Colonic mucosa (tissue), 4 donors: ENCODE measurements around the gene TSNAX. TPM values are rescaled to one million over a fixed set of nuclear protein-coding genes. Genes with fewer than 3 reads are reported as not detected.

Experiments
- DNase-seq: peaks from one replicate; pipeline ENCODE4 v3.0.0-alpha.2; 2020
- H3K27ac ChIP-seq: fragments of 200-600 bp; one replicate; pipeline ENCODE4 v1.8.0; 2021
- H3K27me3 ChIP-seq: fragments of 200-600 bp; one replicate; pipeline ENCODE4 v1.8.0; 2021
- H3K36me3 ChIP-seq: fragments of 200-600 bp; one replicate; pipeline ENCODE4 v1.8.0; 2021
- H3K4me1 ChIP-seq: fragments of 200-600 bp; one replicate; pipeline ENCODE4 v1.8.0; 2021; ENCODE audit warnings: mild to moderate bottlenecking
- H3K4me3 ChIP-seq: fragments of 200-600 bp; one replicate; pipeline ENCODE4 v1.8.0; 2021
- H3K9ac ChIP-seq, 2 donors: one replicate each; pipeline ENCODE4 v1.7.0; 2013; ENCODE audit warnings: control low read depth in 2 of 2, low read depth in 2 of 2, low read length in 2 of 2
- H3K9me3 ChIP-seq: fragments of 200-600 bp; one replicate; pipeline ENCODE4 v1.8.0; 2021
- intact Hi-C: fragments of 100-400 bp; cut with DNase I; formaldehyde crosslinking; loops from one replicate; pipeline ENCODE4 v1.14.1; 2022
- total RNA-seq, 2 donors: library from RNA; stranded (reverse); fragmentation: NEBNext Ultra II Directional in 1 of 2; extraction: Animal tissue kit (Norgen Biotek cat#: 25700) in 1 of 2; gene quantifications; one replicate each; pipeline ENCODE4 v1.2.1, GENCODE V29; 2021
- TF ChIP-seq, protein P1 (sequence below): fragments of 200-600 bp; IDR thresholded peaks from one replicate; pipeline ENCODE4 v1.8.0; 2022; ENCODE audit warnings: antibody characterized with exemption, mild to moderate bottlenecking
- donor health status: healthy.
- donor health status: DM: no; HTN: no; CAD: no.
- donor health status: DM: no; HTN: no; CAD: no.

Gene TSNAX
- total RNA-seq, 2 donors from 2014 or later, result 22.6 to 37.3 TPM

DNA sequence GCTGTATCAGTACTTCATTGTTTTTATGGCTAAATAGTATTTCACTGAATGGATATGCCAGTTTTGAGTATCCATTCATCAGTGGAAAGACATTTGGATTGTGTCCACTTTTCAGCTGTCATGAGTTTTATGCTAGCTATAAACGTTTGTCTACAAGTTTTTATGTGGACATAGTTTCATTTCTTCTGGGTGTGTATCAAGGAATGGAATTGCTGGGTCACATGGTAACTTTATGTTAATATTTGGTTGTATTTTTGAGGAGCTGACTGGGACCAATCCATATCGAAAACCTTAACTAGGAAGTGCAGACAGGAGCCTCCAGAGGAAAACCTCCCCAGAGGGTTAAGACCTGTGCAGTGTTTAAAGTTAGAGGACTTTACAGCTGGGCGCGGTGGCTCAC lies 66.3 kb downstream of the TSNAX start:
- no peaks in the 10 kb centered on the region for H3K36me3 ChIP-seq
- no peaks in the 10 kb centered on the region for H3K4me1 ChIP-seq
- H3K4me3 ChIP-seq, result no peak overlapping the region
- no peaks in the 10 kb centered on the region for H3K9me3 ChIP-seq
- TF ChIP-seq, protein P1, sequence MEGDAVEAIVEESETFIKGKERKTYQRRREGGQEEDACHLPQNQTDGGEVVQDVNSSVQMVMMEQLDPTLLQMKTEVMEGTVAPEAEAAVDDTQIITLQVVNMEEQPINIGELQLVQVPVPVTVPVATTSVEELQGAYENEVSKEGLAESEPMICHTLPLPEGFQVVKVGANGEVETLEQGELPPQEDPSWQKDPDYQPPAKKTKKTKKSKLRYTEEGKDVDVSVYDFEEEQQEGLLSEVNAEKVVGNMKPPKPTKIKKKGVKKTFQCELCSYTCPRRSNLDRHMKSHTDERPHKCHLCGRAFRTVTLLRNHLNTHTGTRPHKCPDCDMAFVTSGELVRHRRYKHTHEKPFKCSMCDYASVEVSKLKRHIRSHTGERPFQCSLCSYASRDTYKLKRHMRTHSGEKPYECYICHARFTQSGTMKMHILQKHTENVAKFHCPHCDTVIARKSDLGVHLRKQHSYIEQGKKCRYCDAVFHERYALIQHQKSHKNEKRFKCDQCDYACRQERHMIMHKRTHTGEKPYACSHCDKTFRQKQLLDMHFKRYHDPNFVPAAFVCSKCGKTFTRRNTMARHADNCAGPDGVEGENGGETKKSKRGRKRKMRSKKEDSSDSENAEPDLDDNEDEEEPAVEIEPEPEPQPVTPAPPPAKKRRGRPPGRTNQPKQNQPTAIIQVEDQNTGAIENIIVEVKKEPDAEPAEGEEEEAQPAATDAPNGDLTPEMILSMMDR, result no peak
- H3K27me3 ChIP-seq, result no peaks in the 10 kb centered on the region
- intact Hi-C loops, result no loop called here
- no peak overlapping the region for H3K27ac ChIP-seq
- H3K9ac ChIP-seq, result no peak overlapping the region
- peak; percentile 34 for DNase-seq

DNA sequence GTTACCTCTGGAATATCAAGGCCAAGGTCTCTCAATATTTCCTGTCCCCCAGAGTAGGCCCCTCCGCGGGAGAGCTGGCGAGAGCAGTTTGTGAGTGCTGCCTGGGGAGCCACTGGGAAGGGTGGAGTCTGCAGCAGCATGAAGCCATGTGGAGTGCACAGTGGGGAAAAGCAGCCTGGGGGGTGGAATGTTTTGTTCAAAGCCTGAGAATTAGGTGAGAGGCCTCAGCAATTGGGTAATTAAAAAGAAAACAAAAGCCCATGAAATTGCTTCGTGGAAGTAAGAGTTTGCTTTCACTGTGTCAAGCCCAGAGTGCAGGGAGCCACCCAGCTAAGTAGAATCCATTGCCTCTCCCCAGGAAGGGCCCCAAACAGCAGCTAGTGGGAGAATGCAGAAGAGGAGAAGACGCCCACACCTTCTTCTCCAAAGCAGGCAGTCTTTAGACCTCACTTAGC lies 67.9 kb downstream of the TSNAX start:
- H3K4me1 ChIP-seq, result no peaks in the 10 kb centered on the region
- H3K4me3 ChIP-seq, result no peak overlapping the region
- intact Hi-C loops, result no loop called here
- TF ChIP-seq, protein P1, result no peak
- no peak overlapping the region for H3K9ac ChIP-seq
- no peaks in the 10 kb centered on the region for H3K9me3 ChIP-seq
- no peaks in the 10 kb centered on the region for H3K27me3 ChIP-seq
- H3K36me3 ChIP-seq, result no peaks in the 10 kb centered on the region
- DNase-seq, result no peak
- H3K27ac ChIP-seq, result no peak overlapping the region

DNA sequence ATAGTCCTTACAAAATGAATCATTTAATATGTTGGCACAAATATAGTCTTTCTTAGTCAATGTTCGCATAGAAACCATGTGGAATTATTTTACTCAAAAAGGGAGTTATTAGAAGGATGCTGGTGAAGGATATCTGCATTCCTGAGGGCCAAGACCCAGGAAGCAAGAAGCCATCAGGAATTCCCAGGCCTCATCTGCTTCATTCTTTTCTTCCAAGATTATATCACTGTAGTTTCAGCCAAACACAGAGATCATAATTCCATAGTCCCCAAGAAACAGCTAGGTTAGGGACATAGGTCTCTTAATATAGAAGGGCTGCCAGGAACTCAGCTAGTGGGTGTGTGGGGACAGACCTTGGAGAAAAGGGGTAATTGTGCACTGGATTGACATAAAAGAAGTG lies 69.5 kb downstream of the TSNAX start:
- Histone ChIP-seq H3K4me3 (no peak overlapping the region), H3K9me3 (no peaks in the 10 kb centered on the region), H3K27me3 (no peaks in the 10 kb centered on the region), H3K27ac (no peak overlapping the region), H3K9ac (no peak overlapping the region), H3K4me1 (no peaks in the 10 kb centered on the region), H3K36me3 (no peaks in the 10 kb centered on the region)
- intact Hi-C loops, result no loop called here
- no peak for DNase-seq
- TF ChIP-seq, protein P1, result no peak

DNA sequence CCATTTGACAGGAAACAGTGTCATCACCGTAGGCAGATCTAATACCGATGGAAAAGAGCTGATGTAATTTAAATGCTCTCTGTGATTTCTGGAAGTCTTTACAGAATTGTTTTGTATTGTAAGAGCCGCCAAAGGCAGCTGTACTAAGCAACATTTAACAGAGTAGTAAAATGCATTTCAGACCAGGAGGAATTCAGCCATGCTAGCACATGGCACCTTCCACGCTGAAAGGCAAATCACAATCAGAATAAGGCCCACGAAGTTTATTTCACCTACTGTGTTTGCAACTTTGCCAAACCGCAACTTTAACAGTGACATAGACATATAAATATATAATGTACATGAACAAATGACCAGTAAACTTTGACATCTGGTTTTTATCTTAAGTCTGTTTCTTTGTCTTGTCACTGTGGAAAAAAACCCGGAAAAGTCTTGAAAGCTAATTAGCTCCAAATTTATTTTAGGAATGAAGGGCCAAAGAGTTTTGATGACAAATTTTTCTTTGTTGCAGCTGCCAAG lies 72.0 kb downstream of the TSNAX start:
- TF ChIP-seq, protein P1, result no peak
- DNase-seq, result no peak
- intact Hi-C loops, result no loop called here
- Histone ChIP-seq H3K27me3 (no peaks in the 10 kb centered on the region), H3K9me3 (no peaks in the 10 kb centered on the region), H3K36me3 (no peaks in the 10 kb centered on the region), H3K27ac (no peak overlapping the region), H3K4me1 (no peaks in the 10 kb centered on the region), H3K9ac (no peak overlapping the region), H3K4me3 (no peak overlapping the region)

DNA sequence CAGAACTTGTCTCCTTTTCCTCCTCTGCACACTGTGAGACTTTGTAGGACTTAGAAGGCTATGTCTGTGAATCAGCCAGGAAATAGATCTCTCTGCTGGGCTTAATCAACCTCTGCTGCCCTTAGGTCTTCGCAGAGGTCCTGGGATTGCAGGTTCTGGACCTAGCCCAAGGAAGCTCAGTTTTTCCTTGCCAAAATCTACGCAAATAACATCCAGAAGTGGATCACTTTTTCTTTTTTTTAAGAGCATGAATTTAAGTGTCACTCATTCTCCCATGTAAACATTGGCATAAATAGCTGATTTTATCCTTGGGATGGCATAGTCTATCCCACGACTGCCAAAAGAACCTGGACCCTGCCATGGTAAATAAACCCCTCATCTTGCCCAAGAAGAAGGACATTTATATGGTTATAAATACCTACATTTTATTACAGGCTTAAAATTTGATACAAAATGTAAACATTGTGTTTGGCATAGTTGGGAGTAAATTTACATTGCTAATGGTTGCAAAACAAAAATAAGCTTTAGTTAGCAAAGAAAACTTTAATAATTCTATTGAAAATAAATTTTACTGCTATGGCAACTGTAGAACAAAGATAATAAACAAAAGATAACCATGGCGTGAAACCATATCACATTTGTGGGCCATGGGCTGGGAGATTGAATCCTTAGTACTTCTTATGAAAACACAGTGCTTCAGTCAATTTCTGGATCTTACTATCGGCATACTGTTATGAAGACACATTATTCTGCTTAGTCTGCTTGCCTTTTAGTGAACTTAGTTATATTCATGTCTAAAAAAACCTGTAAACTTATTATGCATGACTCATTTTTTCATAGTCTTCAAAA lies 73.6 kb downstream of the TSNAX start:
- DNase-seq, result no peak
- intact Hi-C loops, result no loop called here
- Histone ChIP-seq H3K36me3 (no peaks in the 10 kb centered on the region), H3K9ac (no peak overlapping the region), H3K27ac (no peak overlapping the region), H3K9me3 (no peaks in the 10 kb centered on the region), H3K4me3 (no peak overlapping the region), H3K4me1 (no peaks in the 10 kb centered on the region), H3K27me3 (no peaks in the 10 kb centered on the region)
- TF ChIP-seq, protein P1, result no peak
